Ishikawa (cell line): ENCODE measurements around the gene TMEM181.

Source experiments
- CEBPB ChIP-seq: IDR thresholded peaks from 2 replicates; pipeline ENCODE4 v1.6.1; 2012
- CREB1 ChIP-seq: IDR thresholded peaks from 2 replicates; pipeline ENCODE4 v1.6.1; 2012; ENCODE audit warnings: low read depth
- EGR1 ChIP-seq: IDR thresholded peaks from 2 replicates; pipeline ENCODE4 v1.6.1; 2012
- EP300 ChIP-seq: IDR thresholded peaks from 2 replicates; pipeline ENCODE4 v1.6.1; 2012; ENCODE audit warnings: borderline replicate concordance
- FOXM1 ChIP-seq: IDR thresholded peaks from 2 replicates; pipeline ENCODE4 v1.6.1; 2012; ENCODE audit warnings: low read depth, borderline replicate concordance
- MAX ChIP-seq: IDR thresholded peaks from 2 replicates; pipeline ENCODE4 v1.6.1; 2012
- NFIC ChIP-seq: IDR thresholded peaks from 2 replicates; pipeline ENCODE4 v1.6.1; 2012
- RAD21 ChIP-seq: IDR thresholded peaks from 2 replicates; pipeline ENCODE4 v1.6.1; 2012; ENCODE audit warnings: low read depth
- REST ChIP-seq: IDR thresholded peaks from 2 replicates; pipeline ENCODE4 v1.6.1; 2012; ENCODE audit warnings: low read depth, mild to moderate bottlenecking
- TAF1 ChIP-seq: IDR thresholded peaks from 2 replicates; pipeline ENCODE4 v1.6.1; 2012; ENCODE audit warnings: low read depth, mild to moderate bottlenecking
- TCF12 ChIP-seq: IDR thresholded peaks from 2 replicates; pipeline ENCODE4 v1.6.1; 2012; ENCODE audit warnings: low read depth
- TEAD4 ChIP-seq: IDR thresholded peaks from 2 replicates; pipeline ENCODE4 v1.6.1; 2012
- USF1 ChIP-seq: IDR thresholded peaks from 2 replicates; pipeline ENCODE4 v1.6.1; 2012
- YY1 ChIP-seq: IDR thresholded peaks from 2 replicates; pipeline ENCODE4 v1.6.1; 2012; ENCODE audit warnings: low read depth
- ZBTB7A ChIP-seq: IDR thresholded peaks from 2 replicates; pipeline ENCODE4 v1.6.1; 2012; ENCODE audit warnings: low read depth

Gene TMEM181

GRCh38 chr6:158627168-158627939 is 67.5 kb downstream of the TMEM181 start:
- TF ChIP-seq CEBPB (no peak), MAX (no peak), YY1 (no peak), NFIC (no peak), FOXM1 (no peak), CREB1 (no peak), TAF1 (no peak), TCF12 (no peak), EGR1 (no peak), REST (no peak), EP300 (no peak), RAD21 (no peak), ZBTB7A (no peak), USF1 (no peak), TEAD4 (no peak)

GRCh38 chr6:158627940-158628211 is 68.0 kb downstream of the TMEM181 start:
- TF ChIP-seq EP300 = no peak
- no peak for TF ChIP-seq FOXM1
- no peak for TF ChIP-seq REST
- TF ChIP-seq MAX = no peak
- TF ChIP-seq NFIC = no peak
- TF ChIP-seq TEAD4 = no peak
- TF ChIP-seq RAD21 = no peak
- TF ChIP-seq EGR1 = no peak
- no peak for TF ChIP-seq CREB1
- TF ChIP-seq TCF12 = no peak
- TF ChIP-seq ZBTB7A = no peak
- no peak for TF ChIP-seq TAF1
- no peak for TF ChIP-seq CEBPB
- TF ChIP-seq YY1 = no peak
- no peak for TF ChIP-seq USF1

- TF ChIP-seq USF1 = no peak
Measured at GRCh38 chr6:158628542-158628941, 68.7 kb downstream of the TMEM181 start.

GRCh38 chr6:158629367-158630221 is 69.7 kb downstream of the TMEM181 start:
- TF ChIP-seq EP300 (0 out of 2 replicates have a peak, but pooled peaks have one; percentile 13), TEAD4 (0 out of 2 replicates have a peak, but pooled peaks have one; percentile 10), RAD21 (peak; percentile 81), YY1 (no peak)

GRCh38 chr6:158630938-158631616 is 71.2 kb downstream of the TMEM181 start:
- TF ChIP-seq TEAD4 = no peak
- TF ChIP-seq RAD21 = no peak
- TF ChIP-seq YY1 = no peak
- TF ChIP-seq CREB1 = no peak
- TF ChIP-seq TCF12 = no peak
